Measurements from ENCODE around the gene RPIA.

RPIA gene

DNA sequence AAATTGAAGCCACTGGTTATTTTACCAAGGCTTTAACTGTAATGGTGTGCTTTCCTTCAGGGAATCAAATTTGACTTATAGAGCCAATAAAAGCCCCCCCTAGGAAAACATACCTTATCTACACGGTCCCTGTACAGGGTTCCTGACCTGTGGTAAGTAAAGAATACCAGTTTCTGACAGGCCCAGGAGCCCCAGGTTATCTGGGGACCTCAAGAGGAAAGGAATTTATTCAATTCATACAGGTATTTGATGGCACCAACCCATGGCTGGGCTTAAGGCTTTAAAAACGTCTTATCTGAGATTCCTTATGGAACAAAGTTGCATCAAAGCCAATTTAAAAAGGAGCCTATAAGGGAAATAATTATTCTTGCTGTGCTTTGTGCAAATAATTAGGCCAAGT is 7.0 kb upstream of the RPIA start:
- DNase-seq (ENCODE audit: extremely low spot score): no peak
- TF ChIP-seq SUZ12 (IDR thresholded peaks at IDR 0.05) (no peak), HDGF (IDR thresholded peaks at IDR 0.05; ENCODE audit: borderline replicate concordance) (no peak), ARNT (IDR thresholded peaks at IDR 0.05) (no peak), BHLHE40 (IDR thresholded peaks at IDR 0.05; ENCODE audit: borderline replicate concordance) (no peak), FOXM1 (IDR thresholded peaks at IDR 0.05; ENCODE audit: borderline replicate concordance) (no peak), FOXA1 (IDR thresholded peaks at IDR 0.05) (no peak), ZNF384 (IDR thresholded peaks at IDR 0.05) (no peak), L3MBTL2 (conservative IDR thresholded peaks at IDR 0.05) (no peak), ELF4 (IDR thresholded peaks at IDR 0.05) (no peak), SP1 (IDR thresholded peaks at IDR 0.05) (no peak), CTBP1 (IDR thresholded peaks at IDR 0.05; ENCODE audit: borderline replicate concordance) (no peak), LEF1 (IDR thresholded peaks at IDR 0.05; ENCODE audit: borderline replicate concordance) (no peak), TARDBP (IDR thresholded peaks at IDR 0.05) (no peak), FOXK2 (IDR thresholded peaks at IDR 0.05) (no peak), NFRKB (IDR thresholded peaks at IDR 0.05) (no peak)
- TF ChIP-seq, protein P1, sequence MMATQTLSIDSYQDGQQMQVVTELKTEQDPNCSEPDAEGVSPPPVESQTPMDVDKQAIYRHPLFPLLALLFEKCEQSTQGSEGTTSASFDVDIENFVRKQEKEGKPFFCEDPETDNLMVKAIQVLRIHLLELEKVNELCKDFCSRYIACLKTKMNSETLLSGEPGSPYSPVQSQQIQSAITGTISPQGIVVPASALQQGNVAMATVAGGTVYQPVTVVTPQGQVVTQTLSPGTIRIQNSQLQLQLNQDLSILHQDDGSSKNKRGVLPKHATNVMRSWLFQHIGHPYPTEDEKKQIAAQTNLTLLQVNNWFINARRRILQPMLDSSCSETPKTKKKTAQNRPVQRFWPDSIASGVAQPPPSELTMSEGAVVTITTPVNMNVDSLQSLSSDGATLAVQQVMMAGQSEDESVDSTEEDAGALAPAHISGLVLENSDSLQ (IDR thresholded peaks at IDR 0.05): no peak
- POLR2A ChIA-PET: no interaction called here
- CTCF ChIA-PET: no interaction called here

DNA sequence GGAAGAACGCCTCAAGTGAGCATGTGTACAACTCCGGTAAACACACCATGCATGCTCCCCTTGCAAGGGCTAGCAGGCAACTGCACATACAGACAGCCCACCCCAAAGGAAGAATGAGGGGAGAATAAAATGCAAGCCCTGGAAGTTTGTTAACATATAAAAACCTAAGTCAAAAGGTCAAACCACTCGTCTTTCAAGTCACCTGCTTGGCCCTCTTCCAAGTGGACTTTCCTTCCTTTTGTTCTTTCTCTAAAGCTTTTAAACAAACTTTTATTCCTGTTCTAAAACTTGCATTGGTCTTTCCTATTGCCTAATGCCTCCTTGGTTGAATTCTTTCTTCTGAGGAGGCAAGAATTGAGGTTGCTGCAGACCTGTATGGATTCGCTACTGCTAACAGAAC is 5.2 kb upstream of the RPIA start:
- TF ChIP-seq TARDBP (IDR thresholded peaks at IDR 0.05) (no peak), FOXM1 (IDR thresholded peaks at IDR 0.05; ENCODE audit: borderline replicate concordance) (no peak), LEF1 (IDR thresholded peaks at IDR 0.05; ENCODE audit: borderline replicate concordance) (no peak), ARNT (IDR thresholded peaks at IDR 0.05) (no peak), FOXK2 (IDR thresholded peaks at IDR 0.05) (no peak), NFRKB (IDR thresholded peaks at IDR 0.05) (no peak), ZNF384 (IDR thresholded peaks at IDR 0.05) (no peak), ELF4 (IDR thresholded peaks at IDR 0.05) (no peak)
- TF ChIP-seq, protein P1 (IDR thresholded peaks at IDR 0.05): no peak
- no peak for DNase-seq (ENCODE audit: extremely low spot score)
- ChIA-PET POLR2A (no interaction called here), CTCF (no interaction called here)

DNA sequence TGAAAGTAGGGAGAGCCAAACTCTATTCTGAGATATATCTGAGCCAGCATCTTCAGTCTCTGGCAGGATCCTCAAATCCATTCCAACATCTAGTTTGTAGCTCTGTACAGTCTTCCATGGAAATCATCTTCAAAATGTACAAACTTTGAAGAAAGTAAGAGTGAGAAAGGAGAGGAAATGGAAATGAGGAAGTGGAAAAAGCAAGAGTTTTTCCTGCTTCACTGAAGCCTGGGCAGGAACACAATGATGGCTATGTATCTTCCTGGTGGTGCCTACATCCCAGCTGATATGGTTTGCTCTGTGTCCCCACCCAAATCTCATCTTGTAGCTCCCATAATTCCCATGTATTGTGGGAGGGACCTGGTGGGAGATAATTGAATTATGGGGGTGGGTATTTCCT is 4.1 kb upstream of the RPIA start:
- POLR2A ChIA-PET: no interaction called here
- no peak for DNase-seq (ENCODE audit: extremely low spot score)
- TF ChIP-seq NFRKB (IDR thresholded peaks at IDR 0.05) (no peak), ZNF384 (IDR thresholded peaks at IDR 0.05) (no peak), BHLHE40 (IDR thresholded peaks at IDR 0.05; ENCODE audit: borderline replicate concordance) (no peak), ARNT (IDR thresholded peaks at IDR 0.05) (no peak), SP1 (IDR thresholded peaks at IDR 0.05) (no peak), HDGF (IDR thresholded peaks at IDR 0.05; ENCODE audit: borderline replicate concordance) (no peak), FOXA1 (IDR thresholded peaks at IDR 0.05) (no peak), SUZ12 (IDR thresholded peaks at IDR 0.05) (no peak), L3MBTL2 (conservative IDR thresholded peaks at IDR 0.05) (no peak), TARDBP (IDR thresholded peaks at IDR 0.05) (no peak), LEF1 (IDR thresholded peaks at IDR 0.05; ENCODE audit: borderline replicate concordance) (no peak), CTBP1 (IDR thresholded peaks at IDR 0.05; ENCODE audit: borderline replicate concordance) (no peak), FOXM1 (IDR thresholded peaks at IDR 0.05; ENCODE audit: borderline replicate concordance) (no peak), ELF4 (IDR thresholded peaks at IDR 0.05) (no peak), FOXK2 (IDR thresholded peaks at IDR 0.05) (no peak)
- TF ChIP-seq, protein P1 (IDR thresholded peaks at IDR 0.05): no peak
- CTCF ChIA-PET: no interaction called here

DNA sequence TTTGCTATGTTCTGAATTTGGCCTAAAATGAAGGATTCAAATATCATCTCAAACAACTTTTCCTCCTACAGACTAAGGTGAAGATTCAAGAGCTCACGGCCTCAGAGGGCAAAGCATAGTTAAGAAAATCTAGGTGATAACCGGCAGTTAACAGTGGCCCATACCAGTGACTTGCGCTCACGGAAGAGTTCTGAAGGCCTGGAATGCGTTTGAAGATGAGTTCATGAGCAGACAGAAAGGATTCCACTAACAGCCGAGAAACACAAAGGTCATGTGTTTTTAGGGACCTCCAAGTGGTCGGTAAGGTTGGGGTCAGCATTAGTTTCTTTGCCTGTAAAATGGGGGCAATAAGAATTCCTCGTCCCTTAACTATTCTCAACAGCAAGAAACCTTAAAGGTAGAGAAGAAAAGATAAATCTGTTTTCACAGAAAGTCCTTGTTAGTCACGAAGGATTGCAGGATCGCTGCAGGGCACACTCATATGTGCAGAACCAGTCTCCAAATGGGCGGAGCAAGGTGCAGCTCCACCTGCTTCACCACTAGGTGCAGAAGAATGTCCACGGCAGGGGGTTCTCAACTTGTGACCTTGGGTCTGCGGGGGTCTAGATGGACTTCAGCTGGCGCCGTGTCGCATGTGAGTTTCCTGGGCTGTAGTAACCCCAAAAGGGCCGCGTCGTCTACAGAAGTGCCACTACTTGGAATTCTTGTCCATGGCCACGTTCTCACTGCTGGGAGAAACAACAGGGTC is 708 bp upstream of the RPIA start:
- DNase-seq (ENCODE audit: extremely low spot score): peak; percentile 34
- TF ChIP-seq L3MBTL2 (conservative IDR thresholded peaks at IDR 0.05) (peak; percentile 79), LEF1 (IDR thresholded peaks at IDR 0.05; ENCODE audit: borderline replicate concordance) (no peak), FOXK2 (IDR thresholded peaks at IDR 0.05) (no peak)
- TF ChIP-seq, protein P1 (IDR thresholded peaks at IDR 0.05): no peak
- ChIA-PET CTCF (interaction anchor here (0.6 kb wide), 1 partner anchor 104 kb away, joined by 3 read pairs; no protein-coding TSS in a partner anchor), POLR2A (no interaction called here)

DNA sequence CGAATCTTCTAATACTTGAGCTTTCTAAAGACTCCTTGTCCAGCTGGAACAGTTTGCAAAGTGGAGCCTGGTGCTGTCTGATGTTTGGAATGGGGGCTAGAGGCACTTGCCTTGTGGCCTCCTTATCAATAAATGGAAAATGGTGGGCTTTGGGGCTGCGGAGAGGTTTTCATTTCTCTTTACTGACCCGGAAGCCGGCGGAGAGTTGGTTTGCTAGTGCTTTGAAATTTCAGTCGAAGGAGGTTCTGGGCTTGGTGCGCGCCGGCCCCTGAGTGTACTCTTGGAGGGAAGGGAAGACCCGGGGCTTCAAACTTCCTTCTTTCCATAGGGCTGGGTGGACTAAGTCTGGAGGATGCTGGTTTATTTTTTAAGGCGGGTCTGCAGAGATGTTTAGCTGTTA is 714 bp downstream of the RPIA start:
- POLR2A ChIA-PET: interaction anchor here (1.1 kb wide), 1 partner anchor 14 kb away, joined by 3 read pairs; no protein-coding TSS in a partner anchor
- TF ChIP-seq L3MBTL2 (conservative IDR thresholded peaks at IDR 0.05): no peak
- no peak for TF ChIP-seq ARNT (IDR thresholded peaks at IDR 0.05)
- DNase-seq (ENCODE audit: extremely low spot score): peak; percentile 12
- CTCF ChIA-PET: interaction anchor here (0.8 kb wide), 1 partner anchor 9 kb away, joined by 4 read pairs; no protein-coding TSS in a partner anchor

DNA sequence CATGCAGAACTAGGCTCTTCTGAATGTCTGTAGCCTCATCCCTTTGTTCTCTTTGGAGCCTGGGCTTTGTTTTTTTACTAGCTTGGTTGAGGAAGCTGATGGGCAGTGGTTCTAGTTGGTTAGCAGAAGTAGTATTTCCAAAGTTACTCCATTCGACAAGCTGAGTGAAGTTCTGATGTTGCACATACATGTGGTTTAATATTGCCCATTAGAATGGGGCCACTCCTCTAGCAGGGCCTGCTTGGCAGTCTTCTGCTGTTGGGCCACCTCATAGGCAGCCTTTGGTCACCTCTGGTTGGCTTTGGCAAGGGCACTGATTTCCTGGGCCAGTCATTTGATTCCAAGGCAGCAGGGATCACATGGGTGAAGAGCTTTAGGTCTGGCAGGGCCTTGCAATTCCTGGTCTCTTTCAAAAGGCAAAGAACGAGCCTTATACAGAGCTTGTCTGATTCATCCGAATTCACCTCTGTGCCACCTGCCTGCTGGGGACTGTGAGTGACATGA is 2.5 kb downstream of the RPIA start:
- ChIA-PET POLR2A (no interaction called here), CTCF (no interaction called here)
- no peak for TF ChIP-seq SP1 (IDR thresholded peaks at IDR 0.05)
- TF ChIP-seq, protein P1 (IDR thresholded peaks at IDR 0.05): no peak
- TF ChIP-seq ZNF384 (IDR thresholded peaks at IDR 0.05): no peak
- no peak for TF ChIP-seq HDGF (IDR thresholded peaks at IDR 0.05; ENCODE audit: borderline replicate concordance)
- TF ChIP-seq CTBP1 (IDR thresholded peaks at IDR 0.05; ENCODE audit: borderline replicate concordance): no peak
- TF ChIP-seq TARDBP (IDR thresholded peaks at IDR 0.05): no peak
- TF ChIP-seq FOXK2 (IDR thresholded peaks at IDR 0.05): no peak
- TF ChIP-seq LEF1 (IDR thresholded peaks at IDR 0.05; ENCODE audit: borderline replicate concordance): no peak
- TF ChIP-seq BHLHE40 (IDR thresholded peaks at IDR 0.05; ENCODE audit: borderline replicate concordance): no peak
- no peak for TF ChIP-seq FOXM1 (IDR thresholded peaks at IDR 0.05; ENCODE audit: borderline replicate concordance)
- TF ChIP-seq L3MBTL2 (conservative IDR thresholded peaks at IDR 0.05): no peak
- TF ChIP-seq ELF4 (IDR thresholded peaks at IDR 0.05): no peak
- no peak for TF ChIP-seq FOXA1 (IDR thresholded peaks at IDR 0.05)
- no peak for DNase-seq (ENCODE audit: extremely low spot score)

Measured in HEK293T (cell line).